Neuron (in vitro differentiated cells): ENCODE results near the gene GARIN5A.
"Not testable (repeated sequence)": the region's sequence is repeated elsewhere in the genome, so short reads cannot be mapped to it uniquely, and the experiment has no call there.

ENCODE experiments used
- H2AFZ ChIP-seq: one replicate; pipeline ENCODE4 v1.6.1; 2013; ENCODE audit warnings: low read depth, mild to moderate bottlenecking, inconsistent platforms, low read length, moderate library complexity
- H3K27me3 ChIP-seq: one replicate; pipeline ENCODE4 v1.6.1; 2013; ENCODE audit warnings: low read length; ENCODE audit not compliant: insufficient read depth
- H3K36me3 ChIP-seq: one replicate; pipeline ENCODE4 v1.6.1; 2013; ENCODE audit warnings: low read length; ENCODE audit not compliant: insufficient read depth
- H3K4me1 ChIP-seq: one replicate; pipeline ENCODE4 v1.6.1; 2013; ENCODE audit warnings: low read length; ENCODE audit not compliant: insufficient read depth
- H3K4me3 ChIP-seq: 2 replicates; pipeline ENCODE4 v1.5.1; 2013; ENCODE audit warnings: mild to moderate bottlenecking, low read length, moderate library complexity
- H3K9me3 ChIP-seq: one replicate; pipeline ENCODE4 v1.6.1; 2013; ENCODE audit warnings: low read length

Gene GARIN5A

GRCh38 chr19:50477751-50478515 lies 1.3 kb upstream of the GARIN5A start:
- peaks cover 12% of the 10 kb centered on the region for H3K36me3 ChIP-seq
- no peak overlapping the region for H2AFZ ChIP-seq
- H3K9me3 ChIP-seq, result peaks cover 23% of the 10 kb centered on the region
- H3K27me3 ChIP-seq, result no peaks in the 10 kb centered on the region
- peaks cover 5% of the 10 kb centered on the region for H3K4me1 ChIP-seq
- peak overlapping the region; percentile 70 for H3K4me3 ChIP-seq

GRCh38 chr19:50476907-50477238 lies 225 bp upstream of the GARIN5A start:
- Histone ChIP-seq H3K4me3 (peak overlapping the region; percentile 70), H3K4me1 (peaks cover 5% of the 10 kb centered on the region), H3K36me3 (peaks cover 12% of the 10 kb centered on the region), H2AFZ (peak overlapping the region; percentile 92), H3K9me3 (peaks cover 23% of the 10 kb centered on the region), H3K27me3 (no peaks in the 10 kb centered on the region)

- Histone ChIP-seq H3K4me3 (no peak overlapping the region), H3K27me3 (no peaks in the 10 kb centered on the region), H3K36me3 (peaks cover 12% of the 10 kb centered on the region), H3K4me1 (peaks cover 5% of the 10 kb centered on the region), H3K9me3 (peaks cover 23% of the 10 kb centered on the region), H2AFZ (no peak overlapping the region)
These were observed 868 bp downstream of the GARIN5A start for GRCh38 chr19:50475736-50476223.

- no peak overlapping the region for H3K4me3 ChIP-seq
- H3K36me3 ChIP-seq, result peaks cover 12% of the 10 kb centered on the region
- peaks cover 5% of the 10 kb centered on the region for H3K4me1 ChIP-seq
- no peak overlapping the region for H2AFZ ChIP-seq
- H3K9me3 ChIP-seq, result peaks cover 23% of the 10 kb centered on the region
- no peaks in the 10 kb centered on the region for H3K27me3 ChIP-seq
These were observed 1.5 kb downstream of the GARIN5A start for GRCh38 chr19:50475101-50475568.

- H3K9me3 ChIP-seq, H3K4me3 ChIP-seq, H2AFZ ChIP-seq, H3K27me3 ChIP-seq, H3K4me1 ChIP-seq, H3K36me3 ChIP-seq: not testable (repeated sequence)
These were observed 3.3 kb downstream of the GARIN5A start for GRCh38 chr19:50473336-50473735.

- no peak overlapping the region for H2AFZ ChIP-seq
- no peaks in the 10 kb centered on the region for H3K9me3 ChIP-seq
- no peak overlapping the region for H3K4me3 ChIP-seq
- H3K27me3 ChIP-seq, result no peaks in the 10 kb centered on the region
- H3K4me1 ChIP-seq, result peaks cover 15% of the 10 kb centered on the region
- no peaks in the 10 kb centered on the region for H3K36me3 ChIP-seq
These were observed 7.8 kb downstream of the GARIN5A start for GRCh38 chr19:50468818-50469217.

GRCh38 chr19:50467566-50467965 lies 9.1 kb downstream of the GARIN5A start:
- Histone ChIP-seq H3K4me3 (no peak overlapping the region), H3K27me3 (no peaks in the 10 kb centered on the region), H3K4me1 (peaks cover 15% of the 10 kb centered on the region), H3K36me3 (no peaks in the 10 kb centered on the region), H3K9me3 (no peaks in the 10 kb centered on the region), H2AFZ (no peak overlapping the region)

- H3K9me3 ChIP-seq, result no peaks in the 10 kb centered on the region
- no peak overlapping the region for H3K4me3 ChIP-seq
- no peak overlapping the region for H2AFZ ChIP-seq
- H3K36me3 ChIP-seq, result no peaks in the 10 kb centered on the region
- H3K27me3 ChIP-seq, result no peaks in the 10 kb centered on the region
- peaks cover 15% of the 10 kb centered on the region for H3K4me1 ChIP-seq
These were observed 10.0 kb downstream of the GARIN5A start for GRCh38 chr19:50466706-50467039.

GRCh38 chr19:50465986-50466705 lies 10.5 kb downstream of the GARIN5A start:
- Histone ChIP-seq H2AFZ (no peak overlapping the region), H3K27me3 (no peaks in the 10 kb centered on the region), H3K9me3 (no peaks in the 10 kb centered on the region), H3K36me3 (no peaks in the 10 kb centered on the region), H3K4me3 (peak overlapping the region; percentile 1), H3K4me1 (peaks cover 15% of the 10 kb centered on the region)

GRCh38 chr19:50465000-50465399 lies 11.6 kb downstream of the GARIN5A start:
- Histone ChIP-seq H3K4me1 (peaks cover 23% of the 10 kb centered on the region), H2AFZ (no peak overlapping the region), H3K9me3 (no peaks in the 10 kb centered on the region), H3K36me3 (no peaks in the 10 kb centered on the region), H3K27me3 (no peaks in the 10 kb centered on the region), H3K4me3 (no peak overlapping the region)

GRCh38 chr19:50464348-50464747 lies 12.3 kb downstream of the GARIN5A start:
- no peaks in the 10 kb centered on the region for H3K27me3 ChIP-seq
- no peak overlapping the region for H2AFZ ChIP-seq
- H3K4me1 ChIP-seq, result peaks cover 23% of the 10 kb centered on the region
- no peak overlapping the region for H3K4me3 ChIP-seq
- no peaks in the 10 kb centered on the region for H3K36me3 ChIP-seq
- H3K9me3 ChIP-seq, result no peaks in the 10 kb centered on the region

- Histone ChIP-seq H3K9me3 (no peaks in the 10 kb centered on the region), H3K36me3 (no peaks in the 10 kb centered on the region), H3K4me3 (no peak overlapping the region), H3K4me1 (peaks cover 23% of the 10 kb centered on the region), H2AFZ (no peak overlapping the region), H3K27me3 (no peaks in the 10 kb centered on the region)
These were observed 13.7 kb downstream of the GARIN5A start for GRCh38 chr19:50462970-50463369.

- Histone ChIP-seq H3K4me1 (peaks cover 15% of the 10 kb centered on the region), H2AFZ (no peak overlapping the region), H3K4me3 (no peak overlapping the region), H3K9me3 (no peaks in the 10 kb centered on the region), H3K27me3 (no peaks in the 10 kb centered on the region), H3K36me3 (no peaks in the 10 kb centered on the region)
These were observed 15.4 kb downstream of the GARIN5A start for GRCh38 chr19:50461066-50461875.
